ENCODE results near the gene SH3GLB2. TPM values are rescaled to one million over a fixed set of nuclear protein-coding genes. Genes with fewer than 3 reads are reported as not detected.

The SH3GLB2 gene
- total and polyA plus RNA-seq, 2 experiments from 2014 or later = 85.4 to 124 TPM

DNA sequence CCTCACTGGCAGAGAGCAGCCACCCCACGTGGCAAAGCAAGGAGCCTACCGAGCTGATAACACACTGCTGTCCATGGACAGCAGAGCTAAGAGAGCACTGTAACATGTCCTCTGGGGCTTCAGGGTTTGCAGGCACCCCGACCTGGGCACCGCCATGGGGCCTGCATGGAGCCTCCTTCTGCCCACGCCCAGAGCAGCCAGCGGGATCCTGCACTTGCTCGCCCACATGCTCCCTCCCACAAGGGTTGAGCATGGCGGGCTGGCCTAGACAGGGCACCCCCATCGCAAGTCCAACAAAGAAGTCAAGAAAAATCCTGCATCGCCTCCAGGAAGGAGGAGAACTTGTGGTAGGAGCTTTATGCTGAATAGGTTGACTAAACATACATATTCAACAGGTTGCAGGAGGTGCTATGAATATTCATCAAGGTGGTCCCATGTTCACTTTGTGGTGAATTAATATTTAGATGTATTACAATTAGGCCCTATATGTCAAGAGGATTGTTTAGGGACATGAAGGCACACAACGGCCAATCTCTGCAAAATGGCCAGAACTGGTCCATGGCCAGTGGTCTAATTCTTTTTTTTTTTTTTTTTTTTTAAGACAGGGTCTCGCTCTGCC lies 4.5 kb upstream of the SH3GLB2 start:
- Histone ChIP-seq H3K36me3 (replicated peaks; ENCODE audit: insufficient read depth, low read depth) (no peaks in the 10 kb centered on the region), H3K4me2 (no peak overlapping the region), H3K9me3 (ENCODE audit: low read depth) (no peaks in the 10 kb centered on the region), H3K4me3 (no peak overlapping the region), H2AFZ (no peak overlapping the region), H3K79me2 (peaks cover 12% of the 10 kb centered on the region), H3K9me2 (replicated peaks; ENCODE audit: insufficient read depth) (no peaks in the 10 kb centered on the region), H4K20me1 (ENCODE audit: insufficient read depth, poor library complexity, severe bottlenecking) (no peaks in the 10 kb centered on the region), H3K27ac (no peak overlapping the region), H3K4me1 (ENCODE audit: insufficient read depth) (peaks cover 8% of the 10 kb centered on the region), H3K27me3 (no peaks in the 10 kb centered on the region)
- DNase-seq (ENCODE audit: low spot score) = no peak
- TF ChIP-seq EZH2phosphoT487 (IDR thresholded peaks at IDR 0.05; ENCODE audit: low read depth, severe bottlenecking, unreplicated experiment) = no peak
- TF ChIP-seq, protein P1, sequence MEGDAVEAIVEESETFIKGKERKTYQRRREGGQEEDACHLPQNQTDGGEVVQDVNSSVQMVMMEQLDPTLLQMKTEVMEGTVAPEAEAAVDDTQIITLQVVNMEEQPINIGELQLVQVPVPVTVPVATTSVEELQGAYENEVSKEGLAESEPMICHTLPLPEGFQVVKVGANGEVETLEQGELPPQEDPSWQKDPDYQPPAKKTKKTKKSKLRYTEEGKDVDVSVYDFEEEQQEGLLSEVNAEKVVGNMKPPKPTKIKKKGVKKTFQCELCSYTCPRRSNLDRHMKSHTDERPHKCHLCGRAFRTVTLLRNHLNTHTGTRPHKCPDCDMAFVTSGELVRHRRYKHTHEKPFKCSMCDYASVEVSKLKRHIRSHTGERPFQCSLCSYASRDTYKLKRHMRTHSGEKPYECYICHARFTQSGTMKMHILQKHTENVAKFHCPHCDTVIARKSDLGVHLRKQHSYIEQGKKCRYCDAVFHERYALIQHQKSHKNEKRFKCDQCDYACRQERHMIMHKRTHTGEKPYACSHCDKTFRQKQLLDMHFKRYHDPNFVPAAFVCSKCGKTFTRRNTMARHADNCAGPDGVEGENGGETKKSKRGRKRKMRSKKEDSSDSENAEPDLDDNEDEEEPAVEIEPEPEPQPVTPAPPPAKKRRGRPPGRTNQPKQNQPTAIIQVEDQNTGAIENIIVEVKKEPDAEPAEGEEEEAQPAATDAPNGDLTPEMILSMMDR (IDR thresholded peaks at IDR 0.05; ENCODE audit: poor library complexity) = no peak
- TF ChIP-seq EZH2 (IDR thresholded peaks at IDR 0.05; ENCODE audit: borderline replicate concordance) = no peak
- WGBS (ENCODE audit: low lambda C conversion rate, missing lambda C conversion rate) = 91% methylated on average over 12 of the region's 12 CpGs

DNA sequence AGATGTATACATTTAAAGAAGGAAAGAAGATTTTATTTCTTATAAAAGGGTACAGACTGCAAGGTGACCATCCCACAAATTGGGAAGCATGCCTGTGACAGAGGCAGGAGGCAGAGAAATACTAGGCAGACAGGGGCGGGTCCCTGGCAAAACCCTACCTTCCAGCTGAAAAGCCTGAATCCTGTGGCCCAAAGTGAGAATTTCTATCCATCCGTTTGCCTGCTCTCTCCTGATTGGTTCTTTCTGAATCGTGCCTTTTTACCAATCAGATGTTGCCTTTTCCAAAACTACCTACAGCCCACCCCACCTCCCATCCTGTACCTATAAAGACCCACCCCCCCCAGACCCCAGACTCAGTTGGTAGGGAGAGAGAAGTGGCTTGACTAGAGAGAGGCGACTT lies 3.4 kb upstream of the SH3GLB2 start:
- Histone ChIP-seq H3K27me3 (no peaks in the 10 kb centered on the region), H3K4me1 (ENCODE audit: insufficient read depth) (peaks cover 15% of the 10 kb centered on the region), H3K36me3 (replicated peaks; ENCODE audit: insufficient read depth, low read depth) (no peaks in the 10 kb centered on the region), H3K9me3 (ENCODE audit: low read depth) (no peaks in the 10 kb centered on the region), H2AFZ (no peak overlapping the region), H4K20me1 (ENCODE audit: insufficient read depth, poor library complexity, severe bottlenecking) (no peaks in the 10 kb centered on the region), H3K27ac (no peak overlapping the region), H3K4me3 (no peak overlapping the region), H3K4me2 (no peak overlapping the region), H3K79me2 (peaks cover 11% of the 10 kb centered on the region), H3K9me2 (replicated peaks; ENCODE audit: insufficient read depth) (no peaks in the 10 kb centered on the region)
- WGBS (ENCODE audit: low lambda C conversion rate, missing lambda C conversion rate) = 81% methylated on average over 4 of the region's 4 CpGs
- TF ChIP-seq EZH2 (IDR thresholded peaks at IDR 0.05; ENCODE audit: borderline replicate concordance) = no peak
- no peak for TF ChIP-seq EZH2phosphoT487 (IDR thresholded peaks at IDR 0.05; ENCODE audit: low read depth, severe bottlenecking, unreplicated experiment)
- TF ChIP-seq, protein P1 (IDR thresholded peaks at IDR 0.05; ENCODE audit: poor library complexity) = no peak
- no peak for DNase-seq (ENCODE audit: low spot score)

DNA sequence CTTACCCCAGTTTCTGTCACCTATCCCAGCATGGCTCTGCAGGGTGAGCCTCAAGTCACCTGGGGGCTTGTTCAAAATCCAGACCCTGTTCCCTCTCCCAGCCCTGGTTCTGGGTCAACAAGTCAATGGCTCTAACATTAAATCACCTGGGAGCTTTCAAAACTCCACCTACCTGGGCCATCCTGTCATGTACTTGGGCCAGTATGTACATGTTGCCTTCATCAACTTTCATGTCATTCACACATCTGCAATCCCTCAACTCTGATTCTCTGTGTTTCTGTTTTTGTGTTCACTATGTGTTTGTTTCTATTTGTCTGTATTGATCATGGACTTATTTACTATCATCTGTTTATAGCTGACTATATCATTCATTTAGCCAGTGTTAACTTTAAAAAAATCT lies 2.1 kb upstream of the SH3GLB2 start:
- no peak overlapping the region for H3K4me2 ChIP-seq
- peaks cover 20% of the 10 kb centered on the region for H3K4me1 ChIP-seq (ENCODE audit: insufficient read depth)
- H3K79me2 ChIP-seq = peaks cover 22% of the 10 kb centered on the region
- H2AFZ ChIP-seq = no peak overlapping the region
- no peaks in the 10 kb centered on the region for H3K36me3 ChIP-seq (replicated peaks; ENCODE audit: insufficient read depth, low read depth)
- H3K4me3 ChIP-seq = no peak overlapping the region
- no peaks in the 10 kb centered on the region for H3K9me2 ChIP-seq (replicated peaks; ENCODE audit: insufficient read depth)
- no peak overlapping the region for H3K27ac ChIP-seq
- H3K27me3 ChIP-seq = no peaks in the 10 kb centered on the region
- no peak for DNase-seq (ENCODE audit: low spot score)
- TF ChIP-seq EZH2 (IDR thresholded peaks at IDR 0.05; ENCODE audit: borderline replicate concordance) (no peak), EZH2phosphoT487 (IDR thresholded peaks at IDR 0.05; ENCODE audit: low read depth, severe bottlenecking, unreplicated experiment) (no peak)
- TF ChIP-seq, protein P1 (IDR thresholded peaks at IDR 0.05; ENCODE audit: poor library complexity) = no peak
- no peaks in the 10 kb centered on the region for H4K20me1 ChIP-seq (ENCODE audit: insufficient read depth, poor library complexity, severe bottlenecking)
- H3K9me3 ChIP-seq (ENCODE audit: low read depth) = no peaks in the 10 kb centered on the region
